Measurements from ENCODE around the gene LARGE1.

LARGE1 gene

GRCh38 chr22:33952776-33953175 lies 32.5 kb upstream of the LARGE1 start:
- no peak for DNase-seq
- no peaks in the 10 kb centered on the region for H3K79me1 ChIP-seq (ENCODE audit: low read length)

GRCh38 chr22:33940741-33941140 lies 20.5 kb upstream of the LARGE1 start:
- WGBS (ENCODE audit: extremely low coverage, insufficient coverage, low lambda C conversion rate) = no CpG with 5 or more reads among the region's 5 CpGs
- Histone ChIP-seq H2BK15ac (replicated peaks; ENCODE audit: low read depth) (no peak overlapping the region), H3K36me3 (ENCODE audit: control insufficient read depth, insufficient read depth, low read length) (no peaks in the 10 kb centered on the region), H3K9ac (ENCODE audit: low read length) (no peak overlapping the region), H3K27ac (ENCODE audit: low read depth, low read length) (no peak overlapping the region), H3K4ac (ENCODE audit: low read depth, low read length) (no peak overlapping the region), H4K5ac (ENCODE audit: low read length) (no peak overlapping the region), H3K4me3 (ENCODE audit: low read length) (no peak overlapping the region), H3K79me2 (ENCODE audit: control insufficient read depth, insufficient read depth, low read length) (no peaks in the 10 kb centered on the region), H3K4me1 (ENCODE audit: control insufficient read depth, low read depth, low read length) (no peaks in the 10 kb centered on the region), H3K18ac (ENCODE audit: low read length) (no peak overlapping the region), H3K79me1 (ENCODE audit: low read length) (no peaks in the 10 kb centered on the region), H3K27me3 (ENCODE audit: insufficient read depth, low read length, poor library complexity) (no peaks in the 10 kb centered on the region), H2AK5ac (ENCODE audit: low read length) (no peak overlapping the region), H3K4me2 (ENCODE audit: low read length) (no peak overlapping the region), H3K56ac (ENCODE audit: low read length) (no peak overlapping the region), H4K8ac (ENCODE audit: low read depth, low read length) (no peak overlapping the region), H3K23ac (ENCODE audit: low read length) (no peak overlapping the region), H2BK5ac (ENCODE audit: low read length) (no peak overlapping the region), H2BK120ac (ENCODE audit: low read depth, low read length) (no peak overlapping the region)
- DNase-seq = no peak

More at GRCh38 chr22:33952776-33953175, 32.5 kb upstream of the LARGE1 start:
- H3K9ac ChIP-seq (ENCODE audit: low read length) = no peak overlapping the region
- no peak overlapping the region for H4K5ac ChIP-seq (ENCODE audit: low read length)
- no peak overlapping the region for H4K8ac ChIP-seq (ENCODE audit: low read depth, low read length)
- WGBS (ENCODE audit: extremely low coverage, insufficient coverage, low lambda C conversion rate) = no CpG with 5 or more reads among the region's 4 CpGs
- H3K27me3 ChIP-seq (ENCODE audit: insufficient read depth, low read length, poor library complexity) = no peaks in the 10 kb centered on the region
- H2BK120ac ChIP-seq (ENCODE audit: low read depth, low read length) = no peak overlapping the region
- no peaks in the 10 kb centered on the region for H3K4me1 ChIP-seq (ENCODE audit: control insufficient read depth, low read depth, low read length)
- H3K4me2 ChIP-seq (ENCODE audit: low read length) = no peak overlapping the region
- H3K36me3 ChIP-seq (ENCODE audit: control insufficient read depth, insufficient read depth, low read length) = no peaks in the 10 kb centered on the region
- H3K4ac ChIP-seq (ENCODE audit: low read depth, low read length) = no peak overlapping the region
- no peak overlapping the region for H2BK5ac ChIP-seq (ENCODE audit: low read length)
- H3K27ac ChIP-seq (ENCODE audit: low read depth, low read length) = no peak overlapping the region
- no peak overlapping the region for H3K56ac ChIP-seq (ENCODE audit: low read length)
- no peak overlapping the region for H2BK15ac ChIP-seq (replicated peaks; ENCODE audit: low read depth)
- H3K23ac ChIP-seq (ENCODE audit: low read length) = no peak overlapping the region
- no peak overlapping the region for H3K4me3 ChIP-seq (ENCODE audit: low read length)
- no peak overlapping the region for H3K18ac ChIP-seq (ENCODE audit: low read length)
- no peak overlapping the region for H2AK5ac ChIP-seq (ENCODE audit: low read length)
- no peaks in the 10 kb centered on the region for H3K79me2 ChIP-seq (ENCODE audit: control insufficient read depth, insufficient read depth, low read length)

- Histone ChIP-seq H3K18ac (ENCODE audit: low read length) (no peak overlapping the region), H2AK5ac (ENCODE audit: low read length) (no peak overlapping the region), H3K4me3 (ENCODE audit: low read length) (no peak overlapping the region), H3K36me3 (ENCODE audit: control insufficient read depth, insufficient read depth, low read length) (no peaks in the 10 kb centered on the region), H2BK5ac (ENCODE audit: low read length) (no peak overlapping the region), H3K27ac (ENCODE audit: low read depth, low read length) (no peak overlapping the region), H3K4me2 (ENCODE audit: low read length) (no peak overlapping the region), H4K8ac (ENCODE audit: low read depth, low read length) (no peak overlapping the region), H2BK15ac (replicated peaks; ENCODE audit: low read depth) (no peak overlapping the region), H3K79me1 (ENCODE audit: low read length) (no peaks in the 10 kb centered on the region), H3K9ac (ENCODE audit: low read length) (no peak overlapping the region), H3K27me3 (ENCODE audit: insufficient read depth, low read length, poor library complexity) (peaks cover 3% of the 10 kb centered on the region), H3K4ac (ENCODE audit: low read depth, low read length) (no peak overlapping the region), H2BK120ac (ENCODE audit: low read depth, low read length) (no peak overlapping the region), H3K56ac (ENCODE audit: low read length) (no peak overlapping the region), H4K5ac (ENCODE audit: low read length) (no peak overlapping the region), H3K23ac (ENCODE audit: low read length) (no peak overlapping the region), H3K4me1 (ENCODE audit: control insufficient read depth, low read depth, low read length) (no peaks in the 10 kb centered on the region), H3K79me2 (ENCODE audit: control insufficient read depth, insufficient read depth, low read length) (no peaks in the 10 kb centered on the region)
- WGBS (ENCODE audit: extremely low coverage, insufficient coverage, low lambda C conversion rate) = no CpG with 5 or more reads among the region's 2 CpGs
- no peak for DNase-seq
Measured at GRCh38 chr22:33932997-33933396, 12.7 kb upstream of the LARGE1 start.

- DNase-seq = peak; percentile 81
- H3K9ac ChIP-seq (ENCODE audit: low read length) = no peak overlapping the region
- no peak overlapping the region for H4K5ac ChIP-seq (ENCODE audit: low read length)
- H3K27me3 ChIP-seq (ENCODE audit: insufficient read depth, low read length, poor library complexity) = peaks cover 3% of the 10 kb centered on the region
- H2BK5ac ChIP-seq (ENCODE audit: low read length) = no peak overlapping the region
- H3K23ac ChIP-seq (ENCODE audit: low read length) = no peak overlapping the region
- no peak overlapping the region for H3K4me2 ChIP-seq (ENCODE audit: low read length)
- no peak overlapping the region for H2BK120ac ChIP-seq (ENCODE audit: low read depth, low read length)
- no peak overlapping the region for H2BK15ac ChIP-seq (replicated peaks; ENCODE audit: low read depth)
- no peak overlapping the region for H3K56ac ChIP-seq (ENCODE audit: low read length)
- H4K8ac ChIP-seq (ENCODE audit: low read depth, low read length) = no peak overlapping the region
- H3K36me3 ChIP-seq (ENCODE audit: control insufficient read depth, insufficient read depth, low read length) = no peaks in the 10 kb centered on the region
- no peak overlapping the region for H3K18ac ChIP-seq (ENCODE audit: low read length)
- no peaks in the 10 kb centered on the region for H3K79me2 ChIP-seq (ENCODE audit: control insufficient read depth, insufficient read depth, low read length)
- no peak overlapping the region for H3K27ac ChIP-seq (ENCODE audit: low read depth, low read length)
- no CpG with 5 or more reads among the region's 1 CpG for WGBS (ENCODE audit: extremely low coverage, insufficient coverage, low lambda C conversion rate)
- H3K79me1 ChIP-seq (ENCODE audit: low read length) = no peaks in the 10 kb centered on the region
- H3K4ac ChIP-seq (ENCODE audit: low read depth, low read length) = no peak overlapping the region
- H3K4me3 ChIP-seq (ENCODE audit: low read length) = no peak overlapping the region
- no peak overlapping the region for H2AK5ac ChIP-seq (ENCODE audit: low read length)
- H3K4me1 ChIP-seq (ENCODE audit: control insufficient read depth, low read depth, low read length) = no peaks in the 10 kb centered on the region
Measured at GRCh38 chr22:33931406-33931805, 11.1 kb upstream of the LARGE1 start.

GRCh38 chr22:33927752-33928151 lies 7.5 kb upstream of the LARGE1 start:
- Histone ChIP-seq H4K8ac (ENCODE audit: low read depth, low read length) (no peak overlapping the region), H4K5ac (ENCODE audit: low read length) (no peak overlapping the region), H3K27me3 (ENCODE audit: insufficient read depth, low read length, poor library complexity) (no peaks in the 10 kb centered on the region), H2BK15ac (replicated peaks; ENCODE audit: low read depth) (no peak overlapping the region), H3K79me2 (ENCODE audit: control insufficient read depth, insufficient read depth, low read length) (no peaks in the 10 kb centered on the region), H3K56ac (ENCODE audit: low read length) (no peak overlapping the region), H3K23ac (ENCODE audit: low read length) (no peak overlapping the region), H3K4me3 (ENCODE audit: low read length) (no peak overlapping the region), H3K27ac (ENCODE audit: low read depth, low read length) (no peak overlapping the region), H3K4me2 (ENCODE audit: low read length) (no peak overlapping the region), H2BK120ac (ENCODE audit: low read depth, low read length) (no peak overlapping the region), H3K18ac (ENCODE audit: low read length) (no peak overlapping the region), H3K4me1 (ENCODE audit: control insufficient read depth, low read depth, low read length) (no peaks in the 10 kb centered on the region), H3K79me1 (ENCODE audit: low read length) (no peaks in the 10 kb centered on the region), H2BK5ac (ENCODE audit: low read length) (no peak overlapping the region), H3K9ac (ENCODE audit: low read length) (no peak overlapping the region), H3K36me3 (ENCODE audit: control insufficient read depth, insufficient read depth, low read length) (no peaks in the 10 kb centered on the region), H3K4ac (ENCODE audit: low read depth, low read length) (no peak overlapping the region), H2AK5ac (ENCODE audit: low read length) (no peak overlapping the region)
- WGBS (ENCODE audit: extremely low coverage, insufficient coverage, low lambda C conversion rate) = no CpG with 5 or more reads among the region's 5 CpGs
- DNase-seq = no peak

GRCh38 chr22:33925194-33925593 lies 4.9 kb upstream of the LARGE1 start:
- Histone ChIP-seq H2BK120ac (ENCODE audit: low read depth, low read length) (no peak overlapping the region), H3K79me2 (ENCODE audit: control insufficient read depth, insufficient read depth, low read length) (no peaks in the 10 kb centered on the region), H2AK5ac (ENCODE audit: low read length) (no peak overlapping the region), H3K27ac (ENCODE audit: low read depth, low read length) (no peak overlapping the region), H3K18ac (ENCODE audit: low read length) (no peak overlapping the region), H3K23ac (ENCODE audit: low read length) (no peak overlapping the region), H3K4me2 (ENCODE audit: low read length) (no peak overlapping the region), H4K5ac (ENCODE audit: low read length) (no peak overlapping the region), H3K27me3 (ENCODE audit: insufficient read depth, low read length, poor library complexity) (no peaks in the 10 kb centered on the region), H3K4me1 (ENCODE audit: control insufficient read depth, low read depth, low read length) (no peaks in the 10 kb centered on the region), H3K9ac (ENCODE audit: low read length) (no peak overlapping the region), H3K56ac (ENCODE audit: low read length) (no peak overlapping the region), H3K4ac (ENCODE audit: low read depth, low read length) (no peak overlapping the region), H2BK5ac (ENCODE audit: low read length) (no peak overlapping the region), H2BK15ac (replicated peaks; ENCODE audit: low read depth) (no peak overlapping the region), H3K4me3 (ENCODE audit: low read length) (no peak overlapping the region), H3K79me1 (ENCODE audit: low read length) (no peaks in the 10 kb centered on the region), H3K36me3 (ENCODE audit: control insufficient read depth, insufficient read depth, low read length) (no peaks in the 10 kb centered on the region), H4K8ac (ENCODE audit: low read depth, low read length) (no peak overlapping the region)
- WGBS (ENCODE audit: extremely low coverage, insufficient coverage, low lambda C conversion rate) = no CpG with 5 or more reads among the region's 4 CpGs
- no peak for DNase-seq
